ENCODE data around the gene CACNA1D.

CACNA1D gene

GRCh38 chr3:53506763-53507145 is 12.3 kb downstream of the CACNA1D start:
- Histone ChIP-seq H3K27ac (ENCODE audit: insufficient read depth, low read depth, low read length, poor library complexity, severe bottlenecking) (no peak overlapping the region), H3K9me3 (ENCODE audit: control insufficient read depth, low read length) (no peaks in the 10 kb centered on the region), H3K4me1 (ENCODE audit: control insufficient read depth, insufficient read depth, low read length) (peaks cover 9% of the 10 kb centered on the region), H3K36me3 (ENCODE audit: control insufficient read depth, insufficient read depth, low read length) (no peaks in the 10 kb centered on the region), H3K27me3 (ENCODE audit: control insufficient read depth, insufficient read depth, low read length, poor library complexity, severe bottlenecking) (no peaks in the 10 kb centered on the region), H3K4me3 (ENCODE audit: insufficient read depth, low read depth, low read length) (no peak overlapping the region)

GRCh38 chr3:53509494-53509893 is 15.1 kb downstream of the CACNA1D start:
- WGBS, 2 experiments: 88 to 89% methylated on average over 9 of the region's 9 CpGs
- H3K36me3 ChIP-seq (ENCODE audit: control insufficient read depth, insufficient read depth, low read length): no peaks in the 10 kb centered on the region
- H3K27me3 ChIP-seq (ENCODE audit: control insufficient read depth, insufficient read depth, low read length, poor library complexity, severe bottlenecking): no peaks in the 10 kb centered on the region
- H3K27ac ChIP-seq (ENCODE audit: insufficient read depth, low read depth, low read length, poor library complexity, severe bottlenecking): no peak overlapping the region
- peaks cover 9% of the 10 kb centered on the region for H3K4me1 ChIP-seq (ENCODE audit: control insufficient read depth, insufficient read depth, low read length)
- H3K9me3 ChIP-seq (ENCODE audit: control insufficient read depth, low read length): no peaks in the 10 kb centered on the region
- H3K4me3 ChIP-seq (ENCODE audit: insufficient read depth, low read depth, low read length): no peak overlapping the region

GRCh38 chr3:53510508-53510907 is 16.1 kb downstream of the CACNA1D start:
- H3K27ac ChIP-seq (ENCODE audit: insufficient read depth, low read depth, low read length, poor library complexity, severe bottlenecking): no peak overlapping the region
- no peaks in the 10 kb centered on the region for H3K36me3 ChIP-seq (ENCODE audit: control insufficient read depth, insufficient read depth, low read length)
- H3K4me1 ChIP-seq (ENCODE audit: control insufficient read depth, insufficient read depth, low read length): peaks cover 9% of the 10 kb centered on the region
- 93 to 95% methylated on average over 3 of the region's 3 CpGs for WGBS, 2 experiments
- no peaks in the 10 kb centered on the region for H3K27me3 ChIP-seq (ENCODE audit: control insufficient read depth, insufficient read depth, low read length, poor library complexity, severe bottlenecking)
- no peaks in the 10 kb centered on the region for H3K9me3 ChIP-seq (ENCODE audit: control insufficient read depth, low read length)
- H3K4me3 ChIP-seq (ENCODE audit: insufficient read depth, low read depth, low read length): no peak overlapping the region

DNA sequence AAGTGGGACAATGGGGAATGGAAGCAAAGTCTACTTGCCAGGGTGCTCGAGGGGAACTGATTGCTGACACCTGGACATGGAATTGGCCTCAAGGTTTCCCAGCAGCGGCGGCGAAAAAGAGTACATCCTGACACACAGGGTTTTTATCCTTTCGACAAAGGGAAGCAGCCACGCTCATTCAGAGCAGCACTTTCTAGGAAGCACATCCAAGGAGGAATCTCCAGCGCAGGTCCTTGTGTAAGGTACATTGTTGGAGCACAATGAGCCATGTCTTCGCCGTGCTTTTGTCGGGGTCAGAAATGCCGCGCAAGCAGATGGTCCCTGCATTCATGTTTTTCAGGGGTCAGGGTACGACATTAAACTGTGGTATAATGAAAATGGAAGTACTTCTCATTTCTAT is 16.8 kb downstream of the CACNA1D start:
- Histone ChIP-seq H3K27ac (ENCODE audit: insufficient read depth, low read depth, low read length, poor library complexity, severe bottlenecking) (no peak overlapping the region), H3K4me3 (ENCODE audit: insufficient read depth, low read depth, low read length) (no peak overlapping the region), H3K4me1 (ENCODE audit: control insufficient read depth, insufficient read depth, low read length) (peaks cover 9% of the 10 kb centered on the region), H3K27me3 (ENCODE audit: control insufficient read depth, insufficient read depth, low read length, poor library complexity, severe bottlenecking) (no peaks in the 10 kb centered on the region), H3K36me3 (ENCODE audit: control insufficient read depth, insufficient read depth, low read length) (no peaks in the 10 kb centered on the region), H3K9me3 (ENCODE audit: control insufficient read depth, low read length) (no peaks in the 10 kb centered on the region)
- WGBS, 2 experiments: 70 to 76% methylated on average over 12 to 13 of the region's 13 CpGs

- H3K36me3 ChIP-seq (ENCODE audit: control insufficient read depth, insufficient read depth, low read length): no peaks in the 10 kb centered on the region
- H3K27ac ChIP-seq (ENCODE audit: insufficient read depth, low read depth, low read length, poor library complexity, severe bottlenecking): no peak overlapping the region
Observed at GRCh38 chr3:53513556-53514190, 19.3 kb downstream of the CACNA1D start.

DNA sequence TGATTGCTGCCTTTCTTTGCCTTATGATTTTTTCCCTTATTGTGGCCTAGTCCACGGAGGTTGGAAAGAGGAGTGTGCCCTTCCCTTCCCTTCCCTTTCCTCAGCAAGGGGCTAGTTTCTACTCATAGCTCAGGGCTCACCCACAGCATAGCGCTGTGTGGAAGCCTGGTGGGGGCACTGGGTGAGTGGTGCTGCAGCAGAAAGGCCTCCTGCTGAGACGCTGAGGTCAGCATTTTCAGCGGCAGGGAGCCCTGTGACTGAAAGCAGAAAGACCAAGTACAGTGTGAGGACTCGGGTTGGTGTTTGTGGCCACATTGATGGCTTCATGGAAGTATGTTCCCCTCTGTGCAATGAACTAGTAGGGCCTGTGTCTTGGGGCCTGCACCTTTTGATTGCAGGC is 21.9 kb downstream of the CACNA1D start:
- 86 to 87% methylated on average over 5 of the region's 5 CpGs for WGBS, 2 experiments
- Histone ChIP-seq H3K9me3 (ENCODE audit: control insufficient read depth, low read length) (no peaks in the 10 kb centered on the region), H3K27ac (ENCODE audit: insufficient read depth, low read depth, low read length, poor library complexity, severe bottlenecking) (no peak overlapping the region), H3K4me3 (ENCODE audit: insufficient read depth, low read depth, low read length) (no peak overlapping the region), H3K36me3 (ENCODE audit: control insufficient read depth, insufficient read depth, low read length) (no peaks in the 10 kb centered on the region), H3K4me1 (ENCODE audit: control insufficient read depth, insufficient read depth, low read length) (peaks cover 1% of the 10 kb centered on the region), H3K27me3 (ENCODE audit: control insufficient read depth, insufficient read depth, low read length, poor library complexity, severe bottlenecking) (no peaks in the 10 kb centered on the region)

More at GRCh38 chr3:53513556-53514190, 19.3 kb downstream of the CACNA1D start:
- 90 to 94% methylated on average over 6 to 7 of the region's 7 CpGs for WGBS, 2 experiments
- Histone ChIP-seq H3K9me3 (ENCODE audit: control insufficient read depth, low read length) (no peaks in the 10 kb centered on the region), H3K27me3 (ENCODE audit: control insufficient read depth, insufficient read depth, low read length, poor library complexity, severe bottlenecking) (no peaks in the 10 kb centered on the region), H3K4me1 (ENCODE audit: control insufficient read depth, insufficient read depth, low read length) (peaks cover 9% of the 10 kb centered on the region), H3K4me3 (ENCODE audit: insufficient read depth, low read depth, low read length) (no peak overlapping the region)

GRCh38 chr3:53518495-53518981 is 24.1 kb downstream of the CACNA1D start:
- no peaks in the 10 kb centered on the region for H3K36me3 ChIP-seq (ENCODE audit: control insufficient read depth, insufficient read depth, low read length)
- WGBS, 2 experiments: 95 to 97% methylated on average over 6 of the region's 6 CpGs
- H3K27ac ChIP-seq (ENCODE audit: insufficient read depth, low read depth, low read length, poor library complexity, severe bottlenecking): no peak overlapping the region
- H3K4me3 ChIP-seq (ENCODE audit: insufficient read depth, low read depth, low read length): no peak overlapping the region
- H3K27me3 ChIP-seq (ENCODE audit: control insufficient read depth, insufficient read depth, low read length, poor library complexity, severe bottlenecking): no peaks in the 10 kb centered on the region
- H3K9me3 ChIP-seq (ENCODE audit: control insufficient read depth, low read length): no peaks in the 10 kb centered on the region
- no peaks in the 10 kb centered on the region for H3K4me1 ChIP-seq (ENCODE audit: control insufficient read depth, insufficient read depth, low read length)

GRCh38 chr3:53519065-53519709 is 24.8 kb downstream of the CACNA1D start:
- H3K27ac ChIP-seq (ENCODE audit: insufficient read depth, low read depth, low read length, poor library complexity, severe bottlenecking): no peak overlapping the region
- WGBS, 2 experiments: 88 to 93% methylated on average over 6 of the region's 6 CpGs
- no peak overlapping the region for H3K4me3 ChIP-seq (ENCODE audit: insufficient read depth, low read depth, low read length)
- no peaks in the 10 kb centered on the region for H3K27me3 ChIP-seq (ENCODE audit: control insufficient read depth, insufficient read depth, low read length, poor library complexity, severe bottlenecking)
- H3K36me3 ChIP-seq (ENCODE audit: control insufficient read depth, insufficient read depth, low read length): no peaks in the 10 kb centered on the region
- H3K4me1 ChIP-seq (ENCODE audit: control insufficient read depth, insufficient read depth, low read length): no peaks in the 10 kb centered on the region
- no peaks in the 10 kb centered on the region for H3K9me3 ChIP-seq (ENCODE audit: control insufficient read depth, low read length)

DNA sequence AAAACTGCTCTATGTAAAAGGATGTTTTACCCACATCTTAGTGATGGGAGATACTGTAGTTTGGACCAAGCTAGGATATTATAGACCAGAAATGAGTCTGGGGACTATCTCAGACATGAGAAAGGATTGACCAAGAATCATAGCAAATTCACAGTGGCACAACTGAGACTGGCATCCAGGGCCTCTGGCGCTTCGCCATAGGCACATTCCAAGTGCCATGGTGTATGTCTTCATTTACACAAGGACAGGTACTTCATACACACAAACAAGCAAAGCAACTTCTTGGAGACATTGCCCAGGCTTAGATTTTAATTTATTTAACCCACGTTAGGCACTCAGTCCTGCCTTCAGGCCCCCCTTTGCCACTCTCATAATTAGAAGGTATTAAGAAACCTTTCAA is 28.9 kb downstream of the CACNA1D start:
- no peaks in the 10 kb centered on the region for H3K36me3 ChIP-seq (ENCODE audit: control insufficient read depth, insufficient read depth, low read length)
- no peaks in the 10 kb centered on the region for H3K27me3 ChIP-seq (ENCODE audit: control insufficient read depth, insufficient read depth, low read length, poor library complexity, severe bottlenecking)
- no peaks in the 10 kb centered on the region for H3K9me3 ChIP-seq (ENCODE audit: control insufficient read depth, low read length)
- no peak overlapping the region for H3K4me3 ChIP-seq (ENCODE audit: insufficient read depth, low read depth, low read length)
- WGBS, 2 experiments: 93 to 97% methylated on average over 3 of the region's 3 CpGs
- no peaks in the 10 kb centered on the region for H3K4me1 ChIP-seq (ENCODE audit: control insufficient read depth, insufficient read depth, low read length)
- no peak overlapping the region for H3K27ac ChIP-seq (ENCODE audit: insufficient read depth, low read depth, low read length, poor library complexity, severe bottlenecking)

- Histone ChIP-seq H3K27ac (ENCODE audit: insufficient read depth, low read depth, low read length, poor library complexity, severe bottlenecking) (no peak overlapping the region), H3K9me3 (ENCODE audit: control insufficient read depth, low read length) (no peaks in the 10 kb centered on the region), H3K27me3 (ENCODE audit: control insufficient read depth, insufficient read depth, low read length, poor library complexity, severe bottlenecking) (no peaks in the 10 kb centered on the region), H3K36me3 (ENCODE audit: control insufficient read depth, insufficient read depth, low read length) (no peaks in the 10 kb centered on the region), H3K4me3 (ENCODE audit: insufficient read depth, low read depth, low read length) (no peak overlapping the region), H3K4me1 (ENCODE audit: control insufficient read depth, insufficient read depth, low read length) (no peaks in the 10 kb centered on the region)
- WGBS, 2 experiments: 50 to 100% methylated on average over 1 of the region's 1 CpG
Observed at GRCh38 chr3:53524566-53524965, 30.2 kb downstream of the CACNA1D start.
